HG03565 (cell line): Measurements from ENCODE around the gene COA7.

ENCODE experiments used
- ATAC-seq: cut with Tn5 transposase; IDR thresholded peaks from one replicate; pipeline ENCODE4 v1.9.1; 2021; ENCODE audit warnings: mild to moderate bottlenecking, moderate library complexity; ENCODE audit not compliant: unreplicated experiment

The COA7 gene

DNA sequence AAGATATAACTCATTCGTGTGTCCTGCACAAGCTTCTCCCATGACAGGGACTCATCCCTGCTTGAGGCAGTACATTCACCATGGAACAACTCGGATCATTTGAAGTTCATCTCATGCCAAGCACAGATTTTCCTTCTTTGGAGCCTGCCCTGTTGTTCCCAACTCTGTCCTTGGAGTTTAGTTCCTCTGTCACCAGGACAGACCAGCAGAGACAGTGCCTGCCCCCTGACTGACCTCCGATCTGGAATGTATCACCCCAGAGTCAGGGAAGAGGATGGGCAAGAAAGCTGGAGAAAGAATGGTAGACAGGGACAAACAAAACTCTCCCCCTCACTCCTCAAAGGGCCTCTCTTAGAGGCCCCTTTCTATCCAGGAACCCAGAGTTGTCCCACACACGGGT, 60.2 kb downstream of the COA7 start:
- ATAC-seq = no peak

DNA sequence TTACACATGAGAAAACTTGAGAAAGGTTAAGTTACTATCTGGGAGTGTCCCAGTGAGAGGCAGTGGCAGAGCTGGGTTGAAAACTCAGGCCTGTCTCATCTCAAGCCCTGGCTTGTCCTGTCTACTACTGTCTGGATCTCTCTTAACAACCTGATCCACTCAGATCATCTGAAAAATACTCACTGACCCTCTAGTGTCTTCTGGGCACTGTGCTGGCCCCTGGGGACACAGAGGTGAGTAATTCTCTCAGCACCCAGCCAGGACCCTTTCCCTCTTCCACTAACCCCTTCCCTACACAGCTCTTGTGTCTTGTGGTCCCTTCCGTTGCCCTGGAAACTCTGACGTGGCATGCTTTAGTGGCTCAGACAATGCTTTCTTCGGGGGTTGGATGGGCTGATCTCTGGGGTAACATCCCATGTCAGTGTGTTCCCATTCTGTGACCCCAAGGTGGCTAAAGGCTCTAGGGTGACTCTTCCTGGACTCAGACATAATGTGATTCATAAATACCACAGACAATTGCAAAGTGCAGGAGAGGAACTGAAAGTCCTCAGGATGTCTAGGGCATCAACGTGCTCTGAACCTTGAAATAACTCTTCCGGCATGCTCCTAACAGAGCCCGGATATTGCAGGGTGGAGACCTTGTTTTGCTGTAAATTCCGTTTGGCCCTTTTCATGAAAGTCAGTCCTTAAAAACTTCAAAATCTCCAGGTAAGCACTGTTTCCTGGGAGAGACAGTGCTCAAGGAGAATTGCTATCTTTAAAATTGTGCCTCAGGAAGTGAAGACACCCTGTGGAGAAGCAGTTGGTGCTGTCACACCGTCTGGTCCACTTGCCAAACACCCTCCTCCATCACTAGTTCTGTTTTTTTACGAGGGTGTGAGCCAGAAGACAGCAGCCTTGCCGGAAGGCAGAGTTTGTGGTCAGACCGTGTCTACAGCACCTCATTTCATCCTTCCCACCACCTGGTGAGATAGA, 61.1 kb downstream of the COA7 start:
- ATAC-seq = peak; percentile 60

- ATAC-seq = no peak
Observed at GRCh38 chr1:52635321-52636089, 62.6 kb downstream of the COA7 start.
